HepG2 (cell line): ENCODE measurements around the gene HSD3B7. TPM values are rescaled to one million over a fixed set of nuclear protein-coding genes. Genes with fewer than 3 reads are reported as not detected.

ENCODE experiments used
- ATF2 ChIP-seq: sonication (generic); formaldehyde crosslinking; IDR thresholded peaks from 2 replicates; pipeline ENCODE4 v1.4.0; 2020; ENCODE audit warnings: missing genetic modification reagents
- HNF4G ChIP-seq, 2 experiments: sonication (generic) in 1 of 2; formaldehyde crosslinking in 1 of 2; IDR thresholded peaks; 2 replicates each; pipeline versions ENCODE4 v1.4.0 to v1.6.1; 2011 to 2020; ENCODE audit warnings: borderline replicate concordance in 2 of 2, low read depth in 2 of 2, mild to moderate bottlenecking in 2 of 2, low read length in 1 of 2, missing genetic modification reagents in 1 of 2, moderate library complexity in 1 of 2
- ISL2 ChIP-seq: sonication (generic); formaldehyde crosslinking; IDR thresholded peaks from 2 replicates; pipeline ENCODE4 v1.5.0; 2020; ENCODE audit warnings: missing genetic modification reagents
- MED8 ChIP-seq: sonication (generic); formaldehyde crosslinking; IDR thresholded peaks from 2 replicates; pipeline ENCODE4 v1.8.1; 2023; ENCODE audit warnings: mild to moderate bottlenecking, missing genetic modification reagents; ENCODE audit not compliant: insufficient replicate concordance
- MIER2 ChIP-seq: IDR thresholded peaks from 2 replicates; pipeline ENCODE4 v1.6.1; 2016; ENCODE audit warnings: missing biosample characterization, missing genetic modification reagents
- PCBP1 ChIP-seq: fragments of 200-400 bp; formaldehyde crosslinking; IDR thresholded peaks from 2 replicates; pipeline ENCODE4 v1.6.1; 2017; ENCODE audit warnings: mild to moderate bottlenecking, low read depth, low read length, borderline replicate concordance
- ZGPAT ChIP-seq: IDR thresholded peaks from 2 replicates; pipeline ENCODE4 v1.6.1; 2016; ENCODE audit warnings: mild to moderate bottlenecking
- ZHX2 ChIP-seq, 2 experiments: sonication (generic) in 1 of 2; formaldehyde crosslinking in 1 of 2; IDR thresholded peaks; 2 replicates each; pipeline versions ENCODE4 v1.6.1 to v1.9.0; 2014 to 2022; ENCODE audit warnings: antibody characterized with exemption in 1 of 2, borderline replicate concordance in 1 of 2, inconsistent platforms in 1 of 2, low read depth in 1 of 2, missing genetic modification reagents in 1 of 2
- ZMAT5 ChIP-seq: sonication (generic); formaldehyde crosslinking; IDR thresholded peaks from 2 replicates; pipeline ENCODE4 v1.5.0; 2020; ENCODE audit warnings: mild to moderate bottlenecking, low read depth, missing genetic modification reagents, borderline replicate concordance
- ZNF331 ChIP-seq: sonication (generic); formaldehyde crosslinking; IDR thresholded peaks from 2 replicates; pipeline ENCODE4 v1.4.0; 2020; ENCODE audit warnings: missing genetic modification reagents
- ZNF563 ChIP-seq: sonication (generic); formaldehyde crosslinking; IDR thresholded peaks from 2 replicates; pipeline ENCODE4 v1.8.0; 2022; ENCODE audit warnings: mild to moderate bottlenecking, moderate library complexity, missing genetic modification reagents
- ZNF740 ChIP-seq: sonication (generic); formaldehyde crosslinking; IDR thresholded peaks from 2 replicates; pipeline ENCODE4 v1.4.0; 2020; ENCODE audit warnings: missing genetic modification reagents
- polyA plus RNA-seq, 8 experiments: library from polyadenylated mRNA; depleted of rRNA in 3 of 8; stranded (reverse) in 7 of 8; unstranded in 1 of 8; fragments of >200 nt; fragmentation: Illumina TruSeq in 4 of 8; extraction: Trizol in 4 of 8; gene quantifications; 2 replicates each; pipeline versions ENCODE4 v1.2.1 to v1.2.3, GENCODE V29; 2011 to 2016; ENCODE audit warnings: low read depth in 4 of 8, missing spikeins in 1 of 8, mixed read lengths in 1 of 8; ENCODE audit not compliant: insufficient read depth in 1 of 8
- total RNA-seq, 5 experiments: library from RNA; depleted of rRNA; stranded (reverse); fragments of >200 nt; fragmentation: Illumina TruSeq; extraction: Trizol; gene quantifications; 2 replicates each; pipeline ENCODE4 v1.2.3, GENCODE V29; 2016; ENCODE audit warnings: low read depth in 1 of 5

HSD3B7 gene
- total and polyA plus RNA-seq, 2 of the 13 experiments (the other 11 are each of a cell fraction or from before 2014, with no cell fraction given), result 32.9 to 69.7 TPM

GRCh38 chr16:30958175-30959079 lies 26.6 kb upstream of the HSD3B7 start (continued):
- TF ChIP-seq PCBP1 (0 out of 2 replicates have a peak, but pooled peaks have one; percentile 37), MIER2 (no peak), ZMAT5 (CRISPR knock-in tag) (no peak), ZNF563 (CRISPR knock-in tag) (no peak), ISL2 (no peak), MED8 (no peak), ZNF331 (CRISPR knock-in tag) (no peak), ZGPAT (CRISPR knock-in tag) (no peak), ZHX2 (IDR thresholded peaks at IDR 0.05; ENCODE audit: low read depth) (no peak), ZHX2 (CRISPR knock-in tag; IDR thresholded peaks at IDR 0.05; ENCODE audit: borderline replicate concordance) (no peak), ZNF740 (CRISPR knock-in tag) (0 out of 2 replicates have a peak, but pooled peaks have one; percentile 92), ATF2 (CRISPR knock-in tag) (no peak), HNF4G (IDR thresholded peaks at IDR 0.05; ENCODE audit: borderline replicate concordance, low read depth, low read length) (no peak), HNF4G (CRISPR knock-in tag; IDR thresholded peaks at IDR 0.05; ENCODE audit: borderline replicate concordance, low read depth) (no peak)
